Measurements from ENCODE around the gene DYRK2.

Gene DYRK2

GRCh38 chr12:67647181-67647798 is 1.3 kb upstream of the DYRK2 start:
- DNase-seq, result peak; percentile 17 to 18

- DNase-seq, result peak; percentile 14 to 36
Measured at GRCh38 chr12:67647799-67648520, 585 bp upstream of the DYRK2 start.

GRCh38 chr12:67649261-67649569 is 670 bp downstream of the DYRK2 start:
- peak in 1 of 2 donors; percentile 43 for DNase-seq

- peak; percentile 34 to 41 for DNase-seq
Measured at GRCh38 chr12:67649570-67650387, 1.2 kb downstream of the DYRK2 start.

GRCh38 chr12:67650388-67651131 is 2.0 kb downstream of the DYRK2 start:
- peak in 1 of 2 donors; percentile 6 for DNase-seq

GRCh38 chr12:67651132-67651695 is 2.7 kb downstream of the DYRK2 start:
- DNase-seq, result peak; percentile 30 to 37

GRCh38 chr12:67655829-67656228 is 7.3 kb downstream of the DYRK2 start:
- no peak for DNase-seq

GRCh38 chr12:67656251-67656650 is 7.7 kb downstream of the DYRK2 start:
- DNase-seq, result no peak

GRCh38 chr12:67658486-67658885 is 9.9 kb downstream of the DYRK2 start:
- no peak for DNase-seq

- DNase-seq, result no peak
Measured at GRCh38 chr12:67659292-67659691, 10.7 kb downstream of the DYRK2 start.

GRCh38 chr12:67661311-67662021 is 12.9 kb downstream of the DYRK2 start:
- DNase-seq, result no peak

GRCh38 chr12:67662910-67663538 is 14.5 kb downstream of the DYRK2 start:
- DNase-seq, result no peak

- no peak for DNase-seq
Measured at GRCh38 chr12:67664171-67664570, 15.6 kb downstream of the DYRK2 start.

GRCh38 chr12:67665679-67666078 is 17.1 kb downstream of the DYRK2 start:
- no peak for DNase-seq

- DNase-seq, result no peak
Measured at GRCh38 chr12:67666605-67667004, 18.1 kb downstream of the DYRK2 start.

GRCh38 chr12:67667276-67668073 is 18.9 kb downstream of the DYRK2 start:
- DNase-seq, result no peak

- no peak for DNase-seq
Measured at GRCh38 chr12:67669217-67669933, 20.8 kb downstream of the DYRK2 start.

- DNase-seq, result no peak
Measured at GRCh38 chr12:67669934-67670631, 21.5 kb downstream of the DYRK2 start.

GRCh38 chr12:67671419-67671818 is 22.9 kb downstream of the DYRK2 start:
- no peak for DNase-seq
